Measurements from ENCODE around the gene ABI3BP.
A peak's percentile ranks its signal among the peaks of the same experiment; 100 is the strongest.

ABI3BP gene

GRCh38 chr3:100761211-100761942 is 231.8 kb downstream of the ABI3BP start:
- no peak for DNase-seq

- no peak for DNase-seq
These were observed 232.8 kb downstream of the ABI3BP start for GRCh38 chr3:100760377-100760776.

- DNase-seq: no peak
These were observed 233.3 kb downstream of the ABI3BP start for GRCh38 chr3:100759950-100760349.

GRCh38 chr3:100759159-100759558 is 234.1 kb downstream of the ABI3BP start:
- no peak for DNase-seq

- peak in 1 of 2 experiments; percentile 41 for DNase-seq
These were observed 236.8 kb downstream of the ABI3BP start for GRCh38 chr3:100756441-100756840.

GRCh38 chr3:100754563-100755334 is 238.5 kb downstream of the ABI3BP start:
- no peak for DNase-seq

- no peak for DNase-seq
These were observed 239.4 kb downstream of the ABI3BP start for GRCh38 chr3:100753846-100754245.

- DNase-seq: no peak
These were observed 244.3 kb downstream of the ABI3BP start for GRCh38 chr3:100748967-100749366.

GRCh38 chr3:100748220-100748619 is 245.0 kb downstream of the ABI3BP start:
- DNase-seq: no peak

GRCh38 chr3:100746092-100746491 is 247.1 kb downstream of the ABI3BP start:
- no peak for DNase-seq

- no peak for DNase-seq
These were observed 247.6 kb downstream of the ABI3BP start for GRCh38 chr3:100745617-100746016.

- DNase-seq: no peak
These were observed 248.6 kb downstream of the ABI3BP start for GRCh38 chr3:100744671-100745070.

GRCh38 chr3:100743535-100743934 is 249.7 kb downstream of the ABI3BP start:
- no peak for DNase-seq

- no peak for DNase-seq
These were observed 253.0 kb downstream of the ABI3BP start for GRCh38 chr3:100740207-100740606.

- DNase-seq: no peak
These were observed 255.9 kb downstream of the ABI3BP start for GRCh38 chr3:100737334-100737733.

- DNase-seq: no peak
These were observed 260.8 kb downstream of the ABI3BP start for GRCh38 chr3:100732435-100732834.

- no peak for DNase-seq
These were observed 262.7 kb downstream of the ABI3BP start for GRCh38 chr3:100730524-100730923.

GRCh38 chr3:100726706-100727105 is 266.5 kb downstream of the ABI3BP start:
- no peak for DNase-seq

- no peak for DNase-seq
These were observed 267.2 kb downstream of the ABI3BP start for GRCh38 chr3:100725935-100726513.

- DNase-seq: no peak
These were observed 272.8 kb downstream of the ABI3BP start for GRCh38 chr3:100720426-100720825.

- DNase-seq: no peak
These were observed 274.1 kb downstream of the ABI3BP start for GRCh38 chr3:100719136-100719535.

GRCh38 chr3:100717637-100718487 is 275.4 kb downstream of the ABI3BP start:
- DNase-seq: no peak

GRCh38 chr3:100717063-100717462 is 276.2 kb downstream of the ABI3BP start:
- no peak for DNase-seq
